HG03045 (cell line): ENCODE data around the gene GNG7.
"Not testable (repeated sequence)": the region's sequence is repeated elsewhere in the genome, so short reads cannot be mapped to it uniquely, and the experiment has no call there.

Experiments used
- ATAC-seq: cut with Tn5 transposase; IDR thresholded peaks from one replicate; pipeline ENCODE4 v1.9.1; 2021; ENCODE audit warnings: mild to moderate bottlenecking, moderate library complexity; ENCODE audit not compliant: unreplicated experiment

Gene GNG7

GRCh38 chr19:2678044-2678671, 24.3 kb downstream of the GNG7 start:
- ATAC-seq = no peak

- ATAC-seq = no peak
These were observed 25.7 kb downstream of the GNG7 start for GRCh38 chr19:2676823-2677222.

GRCh38 chr19:2675892-2676291, 26.6 kb downstream of the GNG7 start:
- ATAC-seq = no peak

DNA sequence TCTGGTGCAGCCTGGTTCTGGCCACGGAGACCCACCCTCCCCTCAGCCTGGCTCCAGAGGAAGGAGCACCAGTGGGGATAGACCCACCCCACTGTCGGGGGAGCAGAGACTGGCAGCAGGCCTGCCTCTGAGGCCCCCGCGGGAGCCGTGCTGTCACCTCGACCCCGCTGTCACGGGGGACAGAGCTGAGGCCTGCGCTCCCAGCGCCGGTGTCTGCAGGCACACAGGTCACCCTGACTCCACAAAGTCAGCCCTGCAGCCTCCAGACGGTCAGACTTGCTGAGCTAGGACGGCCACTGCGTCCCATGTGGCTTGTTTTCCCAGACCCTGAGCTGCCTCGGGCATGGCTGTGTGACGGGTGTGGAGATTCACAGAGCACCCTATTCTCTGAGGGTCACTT, 32.3 kb downstream of the GNG7 start:
- ATAC-seq = no peak

- ATAC-seq = no peak
These were observed 34.2 kb downstream of the GNG7 start for GRCh38 chr19:2668175-2668763.

- ATAC-seq = not testable (repeated sequence)
These were observed 35.1 kb downstream of the GNG7 start for GRCh38 chr19:2667349-2667748.

DNA sequence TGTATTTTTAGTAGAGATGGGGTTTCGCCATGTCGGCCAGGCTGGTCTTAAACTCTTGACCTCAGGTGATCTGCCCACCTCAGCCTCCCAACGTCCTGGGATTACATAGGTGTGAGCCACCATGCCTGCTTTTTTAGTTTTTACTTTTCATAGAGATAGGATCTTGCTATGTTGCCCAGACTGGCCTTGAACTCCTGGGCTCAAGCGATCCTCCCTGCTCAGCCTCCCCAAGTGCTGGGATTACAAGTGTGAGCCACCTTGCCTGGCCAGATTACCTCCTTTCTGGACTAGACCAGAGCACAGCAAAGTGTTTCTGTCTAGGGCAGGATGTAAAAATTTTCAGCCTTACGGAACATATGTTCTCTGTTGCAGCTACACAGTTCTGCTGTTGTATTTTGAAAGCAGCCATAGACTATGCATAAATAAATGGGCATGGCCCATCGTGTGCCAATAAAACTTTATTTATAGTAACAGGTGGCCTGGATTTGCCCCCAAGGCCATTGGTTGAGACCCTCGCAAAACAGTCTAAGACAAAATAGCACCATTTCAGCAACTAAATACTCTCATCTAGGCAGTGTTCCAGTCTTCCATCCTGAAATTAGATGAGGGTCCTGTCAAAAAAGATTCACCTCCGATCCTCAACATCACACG, 36.0 kb downstream of the GNG7 start:
- ATAC-seq = no peak

- ATAC-seq = no peak
These were observed 37.4 kb downstream of the GNG7 start for GRCh38 chr19:2665103-2665502.

GRCh38 chr19:2663920-2664571, 38.4 kb downstream of the GNG7 start:
- ATAC-seq = peak; percentile 62

GRCh38 chr19:2661615-2662014, 40.9 kb downstream of the GNG7 start:
- no peak for ATAC-seq

GRCh38 chr19:2659856-2660432, 42.5 kb downstream of the GNG7 start:
- no peak for ATAC-seq

DNA sequence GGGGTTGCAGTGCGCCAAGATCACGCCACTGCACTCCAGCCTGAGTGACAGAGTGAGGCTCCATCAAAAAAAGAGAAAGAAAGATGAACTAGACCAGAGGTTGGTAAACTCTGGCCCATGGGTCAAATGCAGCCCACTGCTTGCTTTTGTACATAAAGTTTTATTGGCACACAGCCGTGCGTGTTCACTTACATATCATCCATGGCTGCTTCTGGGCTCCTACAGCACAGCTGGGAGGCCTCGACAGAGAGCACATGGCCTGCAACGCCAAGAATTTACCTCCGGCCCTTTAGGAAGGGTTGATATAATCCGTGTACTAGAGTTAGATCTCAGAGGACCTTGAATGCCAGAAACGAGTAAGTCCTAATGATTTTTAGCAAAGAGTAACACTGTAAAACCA, 46.0 kb downstream of the GNG7 start:
- ATAC-seq = no peak

- no peak for ATAC-seq
These were observed 48.5 kb downstream of the GNG7 start for GRCh38 chr19:2653710-2654707.

DNA sequence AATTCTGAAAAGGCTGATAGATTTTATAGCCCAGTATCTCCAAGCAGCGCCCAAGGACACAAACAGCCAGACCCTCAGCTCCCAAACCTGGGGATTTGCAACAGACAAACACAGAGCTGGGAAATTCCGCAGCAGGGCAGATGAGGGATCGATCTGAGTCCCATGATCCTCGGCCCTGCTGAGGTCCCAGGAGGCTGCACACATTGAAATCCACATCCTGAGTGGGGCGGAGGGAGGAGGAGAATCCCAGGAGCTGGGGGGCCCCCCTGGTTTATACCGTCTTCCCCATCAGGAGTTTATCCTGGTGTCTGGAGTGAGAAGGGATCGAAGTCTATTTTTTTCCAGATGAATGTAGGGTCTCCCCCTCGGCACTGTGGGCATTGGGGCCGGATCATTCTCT, 49.3 kb downstream of the GNG7 start:
- ATAC-seq = no peak

- ATAC-seq = no peak
These were observed 49.9 kb downstream of the GNG7 start for GRCh38 chr19:2652504-2653099.

DNA sequence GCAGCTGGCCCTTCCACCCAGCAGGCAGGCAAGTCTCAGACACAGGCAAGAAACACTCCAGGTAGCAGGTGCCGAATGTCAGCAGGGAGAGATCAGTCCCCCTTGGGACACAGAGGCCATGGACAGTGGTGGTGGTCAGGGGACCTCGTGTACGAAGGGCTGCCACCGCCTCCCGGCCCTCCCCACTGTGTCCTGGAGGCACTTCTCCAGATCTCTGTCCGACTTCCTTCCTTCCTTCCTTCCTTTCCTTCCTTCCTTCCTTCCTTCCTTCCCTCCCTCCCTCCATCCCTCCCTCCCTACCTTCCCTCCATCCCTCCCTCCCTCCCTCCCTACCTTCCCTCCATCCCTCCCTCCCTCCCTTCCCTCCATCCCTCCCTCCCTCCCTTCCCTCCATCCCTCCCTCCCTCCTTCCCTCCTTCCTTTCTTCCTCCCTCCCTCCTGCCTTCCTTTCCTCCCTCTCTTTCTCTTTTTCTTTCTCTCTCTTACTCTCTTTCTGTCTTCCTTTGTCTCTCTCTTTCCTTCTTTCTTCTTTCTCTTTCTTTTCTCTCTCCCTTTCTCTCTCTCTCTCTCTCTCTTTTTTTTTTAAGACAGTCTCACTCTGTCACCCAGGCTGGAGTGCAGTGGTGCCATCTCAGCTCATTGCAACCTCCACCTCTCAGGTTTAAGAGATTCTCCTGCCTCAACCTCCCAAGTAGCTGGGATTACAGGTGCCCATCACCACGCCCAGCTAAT, 51.3 kb downstream of the GNG7 start:
- ATAC-seq = not testable (repeated sequence)

GRCh38 chr19:2650515-2650914, 52.0 kb downstream of the GNG7 start:
- no peak for ATAC-seq

- no peak for ATAC-seq
These were observed 54.0 kb downstream of the GNG7 start for GRCh38 chr19:2648528-2648937.

GRCh38 chr19:2648099-2648498, 54.4 kb downstream of the GNG7 start:
- no peak for ATAC-seq
